Right atrium auricular region (tissue), 2 donors: ENCODE data around the gene KCP. TPM values are rescaled to one million over a fixed set of nuclear protein-coding genes. Genes with fewer than 3 reads are reported as not detected.
"Not testable (repeated sequence)": the region's sequence is repeated elsewhere in the genome, so short reads cannot be mapped to it uniquely, and the experiment has no call there.

Source experiments
- DNase-seq: peaks from one replicate; pipeline ENCODE4 v3.0.0-alpha.2; 2019; ENCODE audit warnings: low spot score
- H3K27ac ChIP-seq, 2 donors: fragments of 200-600 bp; sonication (generic); 1 replicate in 1 of 2; 2 replicates in 1 of 2; pipeline ENCODE4 v1.5.1; 2016 to 2019
- H3K27me3 ChIP-seq, 2 donors: fragments of 200-600 bp; sonication (generic); one replicate each; pipeline versions ENCODE4 v1.5.1 to v1.6.0; 2017 to 2019
- H3K36me3 ChIP-seq: fragments of 200-600 bp; sonication (generic); one replicate; pipeline ENCODE4 v1.5.1; 2016
- H3K4me1 ChIP-seq, 2 donors: fragments of 200-600 bp; sonication (generic); one replicate each; pipeline versions ENCODE4 v1.5.1 to v1.6.0; 2017 to 2019
- H3K4me3 ChIP-seq, 2 donors: fragments of 200-600 bp; sonication (generic); 1 replicate in 1 of 2; 2 replicates in 1 of 2; pipeline ENCODE4 v1.5.1; 2017 to 2019; ENCODE audit warnings: mild to moderate bottlenecking in 1 of 2, moderate library complexity in 1 of 2
- H3K9me3 ChIP-seq, 2 donors: fragments of 200-600 bp; sonication (generic); one replicate each; pipeline ENCODE4 v1.5.1; 2019
- CTCF ChIP-seq, 2 donors: fragments of 200-600 bp; sonication (generic); IDR thresholded peaks; one replicate each; pipeline ENCODE4 v1.5.1; 2019; ENCODE audit warnings: antibody characterized with exemption in 2 of 2
- total RNA-seq, 2 donors: library from RNA; depleted of rRNA; stranded (reverse); fragments of >200 nt; gene quantifications; one replicate each; pipeline ENCODE4 v1.1.0, GENCODE V29; 2016

KCP gene
- total RNA-seq, 2 donors from 2014 or later, result not detected

- Histone ChIP-seq H3K9me3 (no peaks in the 10 kb centered on the region), H3K27me3 (peaks cover 13% of the 10 kb centered on the region in 2 donors), H3K27ac (no peak overlapping the region), H3K36me3 (no peaks in the 10 kb centered on the region), H3K4me3 (peak overlapping the region in 1 of 2 donors; percentile 10), H3K4me1 (peaks cover 0 to 18% of the 10 kb centered on the region in 2 donors)
- TF ChIP-seq CTCF (IDR thresholded peaks at IDR 0.05), result no peak
- DNase-seq, result no peak
Measured at GRCh38 chr7:128915841-128916642, 5.5 kb upstream of the KCP start.

- no peak for DNase-seq
- no peak overlapping the region for H3K27ac ChIP-seq
- H3K27me3 ChIP-seq, result peaks cover 14 to 19% of the 10 kb centered on the region in 2 donors
- H3K36me3 ChIP-seq, result no peaks in the 10 kb centered on the region
- peak overlapping the region in 1 of 2 donors; percentile 10 for H3K4me3 ChIP-seq
- H3K4me1 ChIP-seq, result peaks cover 0 to 23% of the 10 kb centered on the region in 2 donors
- no peak for TF ChIP-seq CTCF (IDR thresholded peaks at IDR 0.05)
- no peaks in the 10 kb centered on the region for H3K9me3 ChIP-seq
Measured at GRCh38 chr7:128915271-128915819, 4.8 kb upstream of the KCP start.

GRCh38 chr7:128914566-128915151 is 4.2 kb upstream of the KCP start:
- peak overlapping the region in 1 of 2 donors; percentile 10 for H3K4me3 ChIP-seq
- H3K27ac ChIP-seq, result no peak overlapping the region
- no peaks in the 10 kb centered on the region for H3K36me3 ChIP-seq
- H3K4me1 ChIP-seq, result peaks cover 0 to 30% of the 10 kb centered on the region in 2 donors
- DNase-seq, result no peak
- TF ChIP-seq CTCF (IDR thresholded peaks at IDR 0.05), result no peak
- no peaks in the 10 kb centered on the region for H3K9me3 ChIP-seq
- peaks cover 17 to 21% of the 10 kb centered on the region in 2 donors for H3K27me3 ChIP-seq

GRCh38 chr7:128913870-128914565 is 3.5 kb upstream of the KCP start:
- Histone ChIP-seq H3K4me1 (peaks cover 0 to 33% of the 10 kb centered on the region in 2 donors), H3K4me3 (no peak overlapping the region), H3K27me3 (peaks cover 17 to 21% of the 10 kb centered on the region in 2 donors), H3K9me3 (no peaks in the 10 kb centered on the region), H3K36me3 (no peaks in the 10 kb centered on the region), H3K27ac (no peak overlapping the region)
- TF ChIP-seq CTCF (IDR thresholded peaks at IDR 0.05), result no peak
- no peak for DNase-seq

- DNase-seq, H3K36me3 ChIP-seq, H3K9me3 ChIP-seq, H3K4me3 ChIP-seq, H3K27ac ChIP-seq: not testable (repeated sequence)
- peaks cover 17 to 21% of the 10 kb centered on the region in 2 donors for H3K27me3 ChIP-seq
- peaks cover 0 to 33% of the 10 kb centered on the region in 2 donors for H3K4me1 ChIP-seq
Measured at GRCh38 chr7:128912709-128913495, 2.4 kb upstream of the KCP start.
